Neural progenitor cell (in vitro differentiated cells): ENCODE data around the gene PTPRN2.

Experiments used
- CTCF ChIP-seq: fragments of 200-600 bp; sonication (generic); IDR thresholded peaks from 2 replicates; pipeline ENCODE4 v1.5.1; 2017; ENCODE audit warnings: antibody characterized with exemption, mild to moderate bottlenecking
- EZH2 ChIP-seq: fragments of 200-600 bp; sonication (generic); IDR thresholded peaks from 2 replicates; pipeline ENCODE4 v1.6.1; 2017; ENCODE audit warnings: antibody characterized with exemption, mild to moderate bottlenecking, moderate library complexity

- TF ChIP-seq CTCF (no peak), EZH2 (no peak)
Observed at GRCh38 chr7:158209435-158209834, 378.2 kb downstream of the PTPRN2 start.
